HepG2 (cell line): ENCODE results near the gene APH1B. TPM values are rescaled to one million over a fixed set of nuclear protein-coding genes. Genes with fewer than 3 reads are reported as not detected.
A peak's percentile ranks its signal among the peaks of the same experiment; 100 is the strongest.

Source experiments
- BCL6 ChIP-seq: IDR thresholded peaks from 2 replicates; pipeline ENCODE4 v1.6.1; 2016; ENCODE audit warnings: missing genetic modification reagents, missing compliant biosample characterization
- EEA1 ChIP-seq: sonication (generic); formaldehyde crosslinking; IDR thresholded peaks from 2 replicates; pipeline ENCODE4 v1.5.1; 2020; ENCODE audit warnings: mild to moderate bottlenecking, missing genetic modification reagents, borderline replicate concordance
- ETV5 ChIP-seq: IDR thresholded peaks from 2 replicates; pipeline ENCODE4 v1.6.1; 2018; ENCODE audit warnings: missing biosample characterization, missing genetic modification reagents, inconsistent platforms, borderline replicate concordance
- HNRNPUL1 ChIP-seq: fragments of 200-400 bp; formaldehyde crosslinking; IDR thresholded peaks from 2 replicates; pipeline ENCODE4 v1.6.1; 2017; ENCODE audit warnings: low read depth, mild to moderate bottlenecking, low read length, moderate library complexity
- MBNL3 ChIP-seq: fragments of 250-450 bp; sonication (Bioruptor Pico); conservative IDR thresholded peaks from 2 replicates; pipeline ENCODE4 v1.8.0; 2022; ENCODE audit warnings: mild to moderate bottlenecking, inconsistent platforms
- MEF2D ChIP-seq: sonication (generic); formaldehyde crosslinking; IDR thresholded peaks from 2 replicates; pipeline ENCODE4 v1.5.1; 2020; ENCODE audit warnings: mild to moderate bottlenecking, missing genetic modification reagents
- NFIB ChIP-seq: sonication (generic); formaldehyde crosslinking; IDR thresholded peaks from 2 replicates; pipeline ENCODE4 v1.9.0; 2021; ENCODE audit warnings: missing genetic modification reagents, mild to moderate bottlenecking, borderline replicate concordance
- PAX8 ChIP-seq: sonication (generic); formaldehyde crosslinking; IDR thresholded peaks from 2 replicates; pipeline ENCODE4 v1.8.0; 2022; ENCODE audit warnings: mild to moderate bottlenecking, missing genetic modification reagents, borderline replicate concordance
- PLRG1 ChIP-seq: fragments of 450-650 bp; conservative IDR thresholded peaks from 2 replicates; pipeline ENCODE4 v1.6.1; 2016
- RBFOX2 ChIP-seq: fragments of 200-400 bp; formaldehyde crosslinking; IDR thresholded peaks from 2 replicates; pipeline ENCODE4 v1.6.1; 2017; ENCODE audit warnings: low read depth, mild to moderate bottlenecking, low read length
- SP5 ChIP-seq: IDR thresholded peaks from 2 replicates; pipeline ENCODE4 v1.6.1; 2016; ENCODE audit warnings: low read depth, borderline replicate concordance
- TARDBP ChIP-seq: sonication (generic); formaldehyde crosslinking; IDR thresholded peaks from 2 replicates; pipeline ENCODE4 v1.8.0; 2022; ENCODE audit warnings: mild to moderate bottlenecking, missing genetic modification reagents
- YEATS4 ChIP-seq: sonication (generic); formaldehyde crosslinking; IDR thresholded peaks from 2 replicates; pipeline ENCODE4 v1.4.0; 2020; ENCODE audit warnings: missing genetic modification reagents, borderline replicate concordance
- ZFP36 ChIP-seq: fragments of 150-350 bp; IDR thresholded peaks from 2 replicates; pipeline ENCODE4 v1.6.1; 2018; ENCODE audit warnings: borderline replicate concordance, low read length, low read depth; ENCODE audit not compliant: partially characterized antibody
- ZFP90 ChIP-seq: sonication (generic); formaldehyde crosslinking; IDR thresholded peaks from 2 replicates; pipeline ENCODE4 v1.8.0; 2022; ENCODE audit warnings: missing genetic modification reagents, mild to moderate bottlenecking, inconsistent platforms, borderline replicate concordance
- ZMYM2 ChIP-seq: sonication (generic); formaldehyde crosslinking; IDR thresholded peaks from 2 replicates; pipeline ENCODE4 v1.8.0; 2022; ENCODE audit warnings: mild to moderate bottlenecking, missing genetic modification reagents
- ZNF251 ChIP-seq: sonication (generic); formaldehyde crosslinking; IDR thresholded peaks from 2 replicates; pipeline ENCODE4 v1.9.0; 2021; ENCODE audit warnings: mild to moderate bottlenecking, missing genetic modification reagents
- ZNF263 ChIP-seq: sonication (generic); formaldehyde crosslinking; IDR thresholded peaks from 2 replicates; pipeline ENCODE4 v1.4.0; 2020; ENCODE audit warnings: missing genetic modification reagents
- ZNF547 ChIP-seq: sonication (generic); formaldehyde crosslinking; IDR thresholded peaks from 2 replicates; pipeline ENCODE4 v1.5.1; 2020; ENCODE audit warnings: mild to moderate bottlenecking, missing genetic modification reagents
- ZNF564 ChIP-seq: sonication (generic); formaldehyde crosslinking; IDR thresholded peaks from 2 replicates; pipeline ENCODE4 v1.8.1; 2023; ENCODE audit warnings: mild to moderate bottlenecking, missing genetic modification reagents
- ZNF766 ChIP-seq: sonication (generic); formaldehyde crosslinking; IDR thresholded peaks from 2 replicates; pipeline ENCODE4 v1.5.0; 2020; ENCODE audit warnings: missing genetic modification reagents, borderline replicate concordance
- ZNF775 ChIP-seq: sonication (generic); formaldehyde crosslinking; IDR thresholded peaks from 2 replicates; pipeline ENCODE4 v1.4.0; 2020; ENCODE audit warnings: missing genetic modification reagents, mild to moderate bottlenecking, moderate library complexity, borderline replicate concordance
- polyA plus RNA-seq, 8 experiments: library from polyadenylated mRNA; depleted of rRNA in 3 of 8; stranded (reverse) in 7 of 8; unstranded in 1 of 8; fragments of >200 nt; fragmentation: Illumina TruSeq in 4 of 8; extraction: Trizol in 4 of 8; gene quantifications; 2 replicates each; pipeline versions ENCODE4 v1.2.1 to v1.2.3, GENCODE V29; 2011 to 2016; ENCODE audit warnings: low read depth in 4 of 8, missing spikeins in 1 of 8, mixed read lengths in 1 of 8; ENCODE audit not compliant: insufficient read depth in 1 of 8
- total RNA-seq, 5 experiments: library from RNA; depleted of rRNA; stranded (reverse); fragments of >200 nt; fragmentation: Illumina TruSeq; extraction: Trizol; gene quantifications; 2 replicates each; pipeline ENCODE4 v1.2.3, GENCODE V29; 2016; ENCODE audit warnings: low read depth in 1 of 5
- TF ChIP-seq, protein P1 (sequence below): sonication (generic); formaldehyde crosslinking; IDR thresholded peaks from 2 replicates; pipeline ENCODE4 v1.5.1; 2020; ENCODE audit warnings: mild to moderate bottlenecking, missing genetic modification reagents
- TF ChIP-seq, protein P2 (sequence below): sonication (generic); formaldehyde crosslinking; IDR thresholded peaks from 2 replicates; pipeline ENCODE4 v1.8.0; 2022; ENCODE audit warnings: low read depth, missing genetic modification reagents
- TF ChIP-seq, protein P3 (sequence below): sonication (generic); formaldehyde crosslinking; conservative IDR thresholded peaks from 2 replicates; pipeline ENCODE4 v1.4.0; 2020; ENCODE audit warnings: missing genetic modification reagents

Gene APH1B
- total and polyA plus RNA-seq, 2 of the 13 experiments (the other 11 are each of a cell fraction or from before 2014, with no cell fraction given) = 0.45 to 1.00 TPM

DNA sequence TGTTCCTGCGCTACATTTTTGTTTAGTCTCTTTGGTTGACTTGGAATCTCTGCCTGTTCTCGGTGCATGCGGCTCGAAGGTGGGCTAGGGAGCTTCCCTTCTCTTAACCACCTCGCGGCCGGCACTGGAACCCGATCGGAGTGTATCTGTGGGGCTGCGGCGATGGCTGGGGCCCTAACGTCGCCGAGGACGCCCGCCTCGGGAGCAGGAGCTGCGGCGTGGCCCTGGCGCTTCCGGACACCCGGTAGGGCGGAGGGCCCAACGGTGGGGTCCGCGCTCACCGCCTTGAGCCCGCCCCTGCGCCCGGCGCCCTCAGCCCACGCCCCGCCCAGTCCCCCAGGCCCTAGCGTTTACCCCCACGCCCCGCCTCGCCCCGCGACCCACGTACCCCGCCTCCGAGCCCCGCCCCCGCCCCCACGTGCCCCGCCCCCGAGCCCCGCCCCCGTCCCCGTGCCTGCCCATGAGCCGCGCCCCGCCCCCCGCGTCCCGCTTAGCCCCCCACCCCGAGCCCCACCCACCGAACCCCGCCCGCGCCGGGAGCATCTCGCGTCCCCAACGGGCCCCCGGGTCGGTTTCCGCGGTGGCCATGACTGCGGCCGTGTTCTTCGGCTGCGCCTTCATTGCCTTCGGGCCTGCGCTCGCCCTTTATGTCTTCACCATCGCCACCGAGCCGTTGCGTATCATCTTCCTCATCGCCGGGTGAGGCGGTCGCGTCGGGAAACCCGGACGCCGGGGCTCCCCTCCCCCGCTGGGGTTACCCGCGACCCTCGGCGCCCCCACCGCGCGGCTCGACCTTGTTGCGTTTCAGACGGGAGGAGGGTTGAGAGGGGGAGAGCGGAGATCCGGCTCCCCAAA lies at the start of gene APH1B (continued):
- TF ChIP-seq PAX8 (CRISPR knock-in tag) (no peak), HNRNPUL1 (no peak), BCL6 (no peak), RBFOX2 (peak; percentile 48; the same call in 1 of the 2 replicates), TARDBP (CRISPR knock-in tag) (no peak), ZNF263 (CRISPR knock-in tag) (0 out of 2 replicates have a peak, but pooled peaks have one; percentile 13), NFIB (no peak), ZNF766 (CRISPR knock-in tag) (no peak), ZNF547 (no peak), SP5 (CRISPR knock-in tag) (no peak), ETV5 (CRISPR knock-in tag) (peak; percentile 53; the same call in 1 of the 2 replicates), ZFP90 (no peak), ZMYM2 (CRISPR knock-in tag) (no peak), PLRG1 (no peak), MBNL3 (CRISPR knock-in tag) (no peak), MEF2D (CRISPR knock-in tag) (no peak), YEATS4 (peak; percentile 28; the same call in 1 of the 2 replicates), ZFP36 (no peak), ZNF564 (CRISPR knock-in tag) (0 out of 2 replicates have a peak, but pooled peaks have one; percentile 44), EEA1 (CRISPR knock-in tag) (no peak), ZNF251 (no peak), ZNF775 (CRISPR knock-in tag) (no peak)
- TF ChIP-seq, protein P1, sequence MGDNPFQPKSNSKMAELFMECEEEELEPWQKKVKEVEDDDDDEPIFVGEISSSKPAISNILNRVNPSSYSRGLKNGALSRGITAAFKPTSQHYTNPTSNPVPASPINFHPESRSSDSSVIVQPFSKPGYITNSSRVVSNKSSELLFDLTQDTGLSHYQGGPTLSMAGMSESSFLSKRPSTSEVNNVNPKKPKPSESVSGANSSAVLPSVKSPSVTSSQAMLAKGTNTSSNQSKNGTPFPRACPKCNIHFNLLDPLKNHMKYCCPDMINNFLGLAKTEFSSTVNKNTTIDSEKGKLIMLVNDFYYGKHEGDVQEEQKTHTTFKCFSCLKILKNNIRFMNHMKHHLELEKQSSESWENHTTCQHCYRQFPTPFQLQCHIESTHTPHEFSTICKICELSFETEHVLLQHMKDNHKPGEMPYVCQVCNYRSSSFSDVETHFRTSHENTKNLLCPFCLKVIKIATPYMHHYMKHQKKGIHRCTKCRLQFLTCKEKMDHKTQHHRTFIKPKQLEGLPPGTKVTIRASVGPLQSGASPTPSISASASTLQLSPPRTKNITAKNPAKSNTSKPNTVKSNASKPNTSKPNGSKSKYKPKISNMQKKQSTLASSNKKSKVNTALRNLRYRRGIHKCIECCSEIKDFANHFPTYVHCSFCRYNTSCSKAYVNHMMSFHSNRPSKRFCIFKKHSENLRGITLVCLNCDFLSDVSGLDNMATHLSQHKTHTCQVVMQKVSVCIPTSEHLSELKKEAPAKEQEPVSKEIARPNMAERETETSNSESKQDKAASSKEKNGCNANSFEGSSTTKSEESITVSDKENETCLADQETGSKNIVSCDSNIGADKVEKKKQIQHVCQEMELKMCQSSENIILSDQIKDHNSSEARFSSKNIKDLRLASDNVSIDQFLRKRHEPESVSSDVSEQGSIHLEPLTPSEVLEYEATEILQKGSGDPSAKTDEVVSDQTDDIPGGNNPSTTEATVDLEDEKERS (CRISPR knock-in tag) = no peak
- TF ChIP-seq, protein P2, sequence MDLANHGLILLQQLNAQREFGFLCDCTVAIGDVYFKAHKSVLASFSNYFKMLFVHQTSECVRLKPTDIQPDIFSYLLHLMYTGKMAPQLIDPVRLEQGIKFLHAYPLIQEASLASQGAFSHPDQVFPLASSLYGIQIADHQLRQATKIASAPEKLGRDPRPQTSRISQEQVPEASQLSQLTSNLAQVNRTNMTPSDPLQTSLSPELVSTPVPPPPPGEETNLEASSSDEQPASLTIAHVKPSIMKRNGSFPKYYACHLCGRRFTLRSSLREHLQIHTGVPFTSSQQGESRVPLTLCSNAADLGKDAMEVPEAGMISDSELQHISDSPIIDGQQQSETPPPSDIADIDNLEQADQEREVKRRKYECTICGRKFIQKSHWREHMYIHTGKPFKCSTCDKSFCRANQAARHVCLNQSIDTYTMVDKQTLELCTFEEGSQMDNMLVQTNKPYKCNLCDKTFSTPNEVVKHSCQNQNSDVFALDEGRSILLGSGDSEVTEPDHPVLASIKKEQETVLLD (CRISPR knock-in tag) = no peak
- TF ChIP-seq, protein P3, sequence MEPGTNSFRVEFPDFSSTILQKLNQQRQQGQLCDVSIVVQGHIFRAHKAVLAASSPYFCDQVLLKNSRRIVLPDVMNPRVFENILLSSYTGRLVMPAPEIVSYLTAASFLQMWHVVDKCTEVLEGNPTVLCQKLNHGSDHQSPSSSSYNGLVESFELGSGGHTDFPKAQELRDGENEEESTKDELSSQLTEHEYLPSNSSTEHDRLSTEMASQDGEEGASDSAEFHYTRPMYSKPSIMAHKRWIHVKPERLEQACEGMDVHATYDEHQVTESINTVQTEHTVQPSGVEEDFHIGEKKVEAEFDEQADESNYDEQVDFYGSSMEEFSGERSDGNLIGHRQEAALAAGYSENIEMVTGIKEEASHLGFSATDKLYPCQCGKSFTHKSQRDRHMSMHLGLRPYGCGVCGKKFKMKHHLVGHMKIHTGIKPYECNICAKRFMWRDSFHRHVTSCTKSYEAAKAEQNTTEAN (CRISPR knock-in tag) = no peak
